ENCODE data around the gene SAV1. TPM values are rescaled to one million over a fixed set of nuclear protein-coding genes. Genes with fewer than 3 reads are reported as not detected.

SAV1 gene
- total and polyA plus RNA-seq, 2 experiments from 2014 or later = 74.2 to 82.8 TPM

DNA sequence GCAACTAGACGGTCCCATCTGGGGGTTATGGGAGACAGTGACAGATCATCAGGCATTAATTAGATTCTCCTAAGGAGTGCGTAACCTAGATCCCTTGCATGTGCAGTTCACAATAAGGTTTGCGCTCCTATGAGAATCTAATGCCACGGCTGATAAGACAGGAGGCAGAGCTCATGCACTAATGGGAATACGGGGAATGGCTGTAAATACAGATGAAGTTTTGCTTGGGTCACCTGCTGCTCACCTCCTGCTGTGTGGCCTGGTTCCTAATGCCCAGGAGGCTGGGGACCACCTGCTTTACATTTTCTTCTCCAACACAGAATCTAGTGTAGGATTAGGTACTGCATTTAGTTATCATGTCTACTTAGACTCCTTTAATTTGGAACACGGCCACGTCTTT, 49.7 kb upstream of the SAV1 start (continued):
- TF ChIP-seq, protein P1, sequence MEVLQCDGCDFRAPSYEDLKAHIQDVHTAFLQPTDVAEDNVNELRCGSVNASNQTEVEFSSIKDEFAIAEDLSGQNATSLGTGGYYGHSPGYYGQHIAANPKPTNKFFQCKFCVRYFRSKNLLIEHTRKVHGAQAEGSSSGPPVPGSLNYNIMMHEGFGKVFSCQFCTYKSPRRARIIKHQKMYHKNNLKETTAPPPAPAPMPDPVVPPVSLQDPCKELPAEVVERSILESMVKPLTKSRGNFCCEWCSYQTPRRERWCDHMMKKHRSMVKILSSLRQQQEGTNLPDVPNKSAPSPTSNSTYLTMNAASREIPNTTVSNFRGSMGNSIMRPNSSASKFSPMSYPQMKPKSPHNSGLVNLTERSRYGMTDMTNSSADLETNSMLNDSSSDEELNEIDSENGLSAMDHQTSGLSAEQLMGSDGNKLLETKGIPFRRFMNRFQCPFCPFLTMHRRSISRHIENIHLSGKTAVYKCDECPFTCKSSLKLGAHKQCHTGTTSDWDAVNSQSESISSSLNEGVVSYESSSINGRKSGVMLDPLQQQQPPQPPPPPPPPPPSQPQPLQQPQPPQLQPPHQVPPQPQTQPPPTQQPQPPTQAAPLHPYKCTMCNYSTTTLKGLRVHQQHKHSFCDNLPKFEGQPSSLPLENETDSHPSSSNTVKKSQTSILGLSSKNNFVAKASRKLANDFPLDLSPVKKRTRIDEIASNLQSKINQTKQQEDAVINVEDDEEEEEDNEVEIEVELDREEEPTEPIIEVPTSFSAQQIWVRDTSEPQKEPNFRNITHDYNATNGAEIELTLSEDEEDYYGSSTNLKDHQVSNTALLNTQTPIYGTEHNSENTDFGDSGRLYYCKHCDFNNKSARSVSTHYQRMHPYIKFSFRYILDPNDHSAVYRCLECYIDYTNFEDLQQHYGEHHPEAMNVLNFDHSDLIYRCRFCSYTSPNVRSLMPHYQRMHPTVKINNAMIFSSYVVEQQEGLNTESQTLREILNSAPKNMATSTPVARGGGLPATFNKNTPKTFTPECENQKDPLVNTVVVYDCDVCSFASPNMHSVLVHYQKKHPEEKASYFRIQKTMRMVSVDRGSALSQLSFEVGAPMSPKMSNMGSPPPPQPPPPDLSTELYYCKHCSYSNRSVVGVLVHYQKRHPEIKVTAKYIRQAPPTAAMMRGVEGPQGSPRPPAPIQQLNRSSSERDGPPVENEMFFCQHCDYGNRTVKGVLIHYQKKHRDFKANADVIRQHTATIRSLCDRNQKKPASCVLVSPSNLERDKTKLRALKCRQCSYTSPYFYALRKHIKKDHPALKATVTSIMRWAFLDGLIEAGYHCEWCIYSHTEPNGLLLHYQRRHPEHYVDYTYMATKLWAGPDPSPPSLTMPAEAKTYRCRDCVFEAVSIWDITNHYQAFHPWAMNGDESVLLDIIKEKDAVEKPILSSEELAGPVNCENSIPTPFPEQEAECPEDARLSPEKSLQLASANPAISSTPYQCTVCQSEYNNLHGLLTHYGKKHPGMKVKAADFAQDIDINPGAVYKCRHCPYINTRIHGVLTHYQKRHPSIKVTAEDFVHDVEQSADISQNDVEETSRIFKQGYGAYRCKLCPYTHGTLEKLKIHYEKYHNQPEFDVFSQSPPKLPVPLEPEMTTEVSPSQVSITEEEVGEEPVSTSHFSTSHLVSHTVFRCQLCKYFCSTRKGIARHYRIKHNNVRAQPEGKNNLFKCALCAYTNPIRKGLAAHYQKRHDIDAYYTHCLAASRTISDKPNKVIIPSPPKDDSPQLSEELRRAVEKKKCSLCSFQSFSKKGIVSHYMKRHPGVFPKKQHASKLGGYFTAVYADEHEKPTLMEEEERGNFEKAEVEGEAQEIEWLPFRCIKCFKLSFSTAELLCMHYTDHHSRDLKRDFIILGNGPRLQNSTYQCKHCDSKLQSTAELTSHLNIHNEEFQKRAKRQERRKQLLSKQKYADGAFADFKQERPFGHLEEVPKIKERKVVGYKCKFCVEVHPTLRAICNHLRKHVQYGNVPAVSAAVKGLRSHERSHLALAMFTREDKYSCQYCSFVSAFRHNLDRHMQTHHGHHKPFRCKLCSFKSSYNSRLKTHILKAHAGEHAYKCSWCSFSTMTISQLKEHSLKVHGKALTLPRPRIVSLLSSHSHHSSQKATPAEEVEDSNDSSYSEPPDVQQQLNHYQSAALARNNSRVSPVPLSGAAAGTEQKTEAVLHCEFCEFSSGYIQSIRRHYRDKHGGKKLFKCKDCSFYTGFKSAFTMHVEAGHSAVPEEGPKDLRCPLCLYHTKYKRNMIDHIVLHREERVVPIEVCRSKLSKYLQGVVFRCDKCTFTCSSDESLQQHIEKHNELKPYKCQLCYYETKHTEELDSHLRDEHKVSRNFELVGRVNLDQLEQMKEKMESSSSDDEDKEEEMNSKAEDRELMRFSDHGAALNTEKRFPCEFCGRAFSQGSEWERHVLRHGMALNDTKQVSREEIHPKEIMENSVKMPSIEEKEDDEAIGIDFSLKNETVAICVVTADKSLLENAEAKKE (CRISPR knock-in tag; IDR thresholded peaks at IDR 0.05) = no peak
- no peak for TF ChIP-seq NANOG (IDR thresholded peaks at IDR 0.05; ENCODE audit: borderline replicate concordance)
- no peak for TF ChIP-seq POLR2AphosphoS5 (IDR thresholded peaks at IDR 0.05; ENCODE audit: low read depth)
- TF ChIP-seq ZNF114 (CRISPR knock-in tag; IDR thresholded peaks at IDR 0.05) = no peak
- TF ChIP-seq, protein P2, sequence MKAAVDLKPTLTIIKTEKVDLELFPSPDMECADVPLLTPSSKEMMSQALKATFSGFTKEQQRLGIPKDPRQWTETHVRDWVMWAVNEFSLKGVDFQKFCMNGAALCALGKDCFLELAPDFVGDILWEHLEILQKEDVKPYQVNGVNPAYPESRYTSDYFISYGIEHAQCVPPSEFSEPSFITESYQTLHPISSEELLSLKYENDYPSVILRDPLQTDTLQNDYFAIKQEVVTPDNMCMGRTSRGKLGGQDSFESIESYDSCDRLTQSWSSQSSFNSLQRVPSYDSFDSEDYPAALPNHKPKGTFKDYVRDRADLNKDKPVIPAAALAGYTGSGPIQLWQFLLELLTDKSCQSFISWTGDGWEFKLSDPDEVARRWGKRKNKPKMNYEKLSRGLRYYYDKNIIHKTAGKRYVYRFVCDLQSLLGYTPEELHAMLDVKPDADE (IDR thresholded peaks at IDR 0.05) = no peak

DNA sequence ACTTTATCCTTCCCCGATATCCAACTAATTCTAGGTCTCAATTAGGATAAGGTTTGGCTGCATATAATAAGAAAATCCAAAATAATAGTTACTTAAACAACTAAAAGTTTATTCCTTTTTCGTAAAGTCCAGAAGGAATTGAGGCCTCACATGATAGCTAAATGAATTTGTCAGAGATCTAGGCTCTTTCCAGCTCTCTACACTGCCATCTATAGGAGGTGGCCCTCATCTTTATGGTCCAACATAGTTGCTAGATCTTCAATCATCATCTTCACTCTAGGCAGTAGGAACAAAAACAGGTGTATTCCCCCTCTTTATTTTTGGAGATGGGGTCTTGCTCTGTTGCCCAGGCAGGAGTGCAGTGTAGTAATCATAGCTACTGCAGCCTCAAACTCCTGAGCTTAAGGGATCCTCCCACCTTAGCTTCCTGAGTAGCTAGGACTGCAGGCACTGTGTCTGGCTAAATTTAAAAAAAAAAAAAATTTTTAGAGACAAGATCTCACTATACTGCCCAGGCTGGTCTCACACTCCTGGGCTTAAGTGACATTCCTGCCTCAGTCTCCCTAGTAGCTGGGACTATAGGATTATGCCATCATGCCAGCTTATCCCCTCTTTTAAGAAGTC, 46.5 kb upstream of the SAV1 start:
- Histone ChIP-seq H2AFZ (no peak overlapping the region), H4K20me1 (replicated peaks; ENCODE audit: insufficient read depth) (no peaks in the 10 kb centered on the region), H3K4me1 (ENCODE audit: insufficient read depth) (no peaks in the 10 kb centered on the region), H3K27ac (ENCODE audit: low read depth) (no peak overlapping the region), H3K4me2 (no peak overlapping the region), H3F3A (replicated peaks; ENCODE audit: low read depth) (no peaks in the 10 kb centered on the region), H3K79me2 (replicated peaks; ENCODE audit: insufficient read depth) (no peaks in the 10 kb centered on the region), H3K27me3 (ENCODE audit: insufficient read depth) (no peaks in the 10 kb centered on the region), H3K4me3 (no peak overlapping the region), H3K9me2 (ENCODE audit: insufficient read depth) (no peaks in the 10 kb centered on the region), H3K36me3 (ENCODE audit: insufficient read depth) (no peaks in the 10 kb centered on the region)
- Mint-ChIP-seq H3K9me3 (no peaks in the 10 kb centered on the region), H3K4me1 (no peaks in the 10 kb centered on the region), H3K36me3 (ENCODE audit: low read depth) (no peaks in the 10 kb centered on the region), H3K4me3 (no peak overlapping the region), H3K27ac (no peak overlapping the region), H3K27me3 (ENCODE audit: insufficient read depth, low read depth, poor library complexity) (peaks cover 3% of the 10 kb centered on the region)
- DNase-seq (ENCODE audit: low spot score) = peak; percentile 61
- peak; percentile 79 for ATAC-seq
- TF ChIP-seq, protein P3, sequence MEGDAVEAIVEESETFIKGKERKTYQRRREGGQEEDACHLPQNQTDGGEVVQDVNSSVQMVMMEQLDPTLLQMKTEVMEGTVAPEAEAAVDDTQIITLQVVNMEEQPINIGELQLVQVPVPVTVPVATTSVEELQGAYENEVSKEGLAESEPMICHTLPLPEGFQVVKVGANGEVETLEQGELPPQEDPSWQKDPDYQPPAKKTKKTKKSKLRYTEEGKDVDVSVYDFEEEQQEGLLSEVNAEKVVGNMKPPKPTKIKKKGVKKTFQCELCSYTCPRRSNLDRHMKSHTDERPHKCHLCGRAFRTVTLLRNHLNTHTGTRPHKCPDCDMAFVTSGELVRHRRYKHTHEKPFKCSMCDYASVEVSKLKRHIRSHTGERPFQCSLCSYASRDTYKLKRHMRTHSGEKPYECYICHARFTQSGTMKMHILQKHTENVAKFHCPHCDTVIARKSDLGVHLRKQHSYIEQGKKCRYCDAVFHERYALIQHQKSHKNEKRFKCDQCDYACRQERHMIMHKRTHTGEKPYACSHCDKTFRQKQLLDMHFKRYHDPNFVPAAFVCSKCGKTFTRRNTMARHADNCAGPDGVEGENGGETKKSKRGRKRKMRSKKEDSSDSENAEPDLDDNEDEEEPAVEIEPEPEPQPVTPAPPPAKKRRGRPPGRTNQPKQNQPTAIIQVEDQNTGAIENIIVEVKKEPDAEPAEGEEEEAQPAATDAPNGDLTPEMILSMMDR (conservative IDR thresholded peaks at IDR 0.05; ENCODE audit: low read depth in 2 of 2) = peak; percentile 58 to 67
- TF ChIP-seq, protein P4, sequence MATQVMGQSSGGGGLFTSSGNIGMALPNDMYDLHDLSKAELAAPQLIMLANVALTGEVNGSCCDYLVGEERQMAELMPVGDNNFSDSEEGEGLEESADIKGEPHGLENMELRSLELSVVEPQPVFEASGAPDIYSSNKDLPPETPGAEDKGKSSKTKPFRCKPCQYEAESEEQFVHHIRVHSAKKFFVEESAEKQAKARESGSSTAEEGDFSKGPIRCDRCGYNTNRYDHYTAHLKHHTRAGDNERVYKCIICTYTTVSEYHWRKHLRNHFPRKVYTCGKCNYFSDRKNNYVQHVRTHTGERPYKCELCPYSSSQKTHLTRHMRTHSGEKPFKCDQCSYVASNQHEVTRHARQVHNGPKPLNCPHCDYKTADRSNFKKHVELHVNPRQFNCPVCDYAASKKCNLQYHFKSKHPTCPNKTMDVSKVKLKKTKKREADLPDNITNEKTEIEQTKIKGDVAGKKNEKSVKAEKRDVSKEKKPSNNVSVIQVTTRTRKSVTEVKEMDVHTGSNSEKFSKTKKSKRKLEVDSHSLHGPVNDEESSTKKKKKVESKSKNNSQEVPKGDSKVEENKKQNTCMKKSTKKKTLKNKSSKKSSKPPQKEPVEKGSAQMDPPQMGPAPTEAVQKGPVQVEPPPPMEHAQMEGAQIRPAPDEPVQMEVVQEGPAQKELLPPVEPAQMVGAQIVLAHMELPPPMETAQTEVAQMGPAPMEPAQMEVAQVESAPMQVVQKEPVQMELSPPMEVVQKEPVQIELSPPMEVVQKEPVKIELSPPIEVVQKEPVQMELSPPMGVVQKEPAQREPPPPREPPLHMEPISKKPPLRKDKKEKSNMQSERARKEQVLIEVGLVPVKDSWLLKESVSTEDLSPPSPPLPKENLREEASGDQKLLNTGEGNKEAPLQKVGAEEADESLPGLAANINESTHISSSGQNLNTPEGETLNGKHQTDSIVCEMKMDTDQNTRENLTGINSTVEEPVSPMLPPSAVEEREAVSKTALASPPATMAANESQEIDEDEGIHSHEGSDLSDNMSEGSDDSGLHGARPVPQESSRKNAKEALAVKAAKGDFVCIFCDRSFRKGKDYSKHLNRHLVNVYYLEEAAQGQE (IDR thresholded peaks at IDR 0.05; ENCODE audit: unreplicated experiment) = no peak

Measured in GM23338 (cell line).